Peyer's patch (tissue), 4 donors: Measurements from ENCODE around the gene GLB1L. TPM values are rescaled to one million over a fixed set of nuclear protein-coding genes. Genes with fewer than 3 reads are reported as not detected.
"Not testable (repeated sequence)": the region's sequence is repeated elsewhere in the genome, so short reads cannot be mapped to it uniquely, and the experiment has no call there.

Source experiments
- DNase-seq, 3 donors: peaks; one replicate each; pipeline ENCODE4 v3.0.0-alpha.2; 2017 to 2019
- H3K27ac ChIP-seq, 4 donors: fragments of 200-600 bp; sonication (generic); one replicate each; pipeline ENCODE4 v1.5.1; 2016 to 2019
- H3K27me3 ChIP-seq, 2 donors: fragments of 200-600 bp; sonication (generic); one replicate each; pipeline ENCODE4 v1.5.1; 2019
- H3K36me3 ChIP-seq, 3 donors: fragments of 200-600 bp; sonication (generic); one replicate each; pipeline ENCODE4 v1.5.1; 2016 to 2019
- H3K4me1 ChIP-seq, 4 donors: fragments of 200-600 bp; sonication (generic); one replicate each; pipeline ENCODE4 v1.5.1; 2016 to 2019
- H3K4me3 ChIP-seq, 4 donors: fragments of 200-600 bp; sonication (generic); 1 replicate in 3 of 4; 2 replicates in 1 of 4; pipeline ENCODE4 v1.5.1; 2016 to 2019; ENCODE audit warnings: mild to moderate bottlenecking in 1 of 4
- H3K9me3 ChIP-seq, 4 donors: fragments of 200-600 bp; sonication (generic); one replicate each; pipeline ENCODE4 v1.5.1; 2016 to 2019; ENCODE audit warnings: mild to moderate bottlenecking in 1 of 4
- POLR2A ChIP-seq, 2 donors: fragments of 450-650 bp; IDR thresholded peaks; one replicate each; pipeline ENCODE4 v1.5.1; 2017; ENCODE audit warnings: antibody characterized with exemption in 2 of 2, mild to moderate bottlenecking in 2 of 2, moderate library complexity in 2 of 2
- total RNA-seq, 4 donors: library from RNA; depleted of rRNA; stranded (reverse); fragments of >200 nt; gene quantifications; one replicate each; pipeline ENCODE4 v1.1.0, GENCODE V29; 2016
- TF ChIP-seq, protein P1 (sequence below), 6 experiments: fragments of 450-650 bp in 4 of 6; fragments of 200-600 bp in 2 of 6; sonication (generic) in 1 of 6; IDR thresholded peaks; one replicate each; pipeline ENCODE4 v1.5.1; 2017 to 2019; ENCODE audit warnings: antibody characterized with exemption in 6 of 6, mild to moderate bottlenecking in 3 of 6, moderate library complexity in 1 of 6

GLB1L gene
- total RNA-seq, 4 donors from 2014 or later = 2.7 to 9.5 (median 7.0) TPM; not detected in 1

- H3K4me1 ChIP-seq = peaks cover 0 to 24% (median 7%) of the 10 kb centered on the region in 4 donors
- TF ChIP-seq, protein P1, sequence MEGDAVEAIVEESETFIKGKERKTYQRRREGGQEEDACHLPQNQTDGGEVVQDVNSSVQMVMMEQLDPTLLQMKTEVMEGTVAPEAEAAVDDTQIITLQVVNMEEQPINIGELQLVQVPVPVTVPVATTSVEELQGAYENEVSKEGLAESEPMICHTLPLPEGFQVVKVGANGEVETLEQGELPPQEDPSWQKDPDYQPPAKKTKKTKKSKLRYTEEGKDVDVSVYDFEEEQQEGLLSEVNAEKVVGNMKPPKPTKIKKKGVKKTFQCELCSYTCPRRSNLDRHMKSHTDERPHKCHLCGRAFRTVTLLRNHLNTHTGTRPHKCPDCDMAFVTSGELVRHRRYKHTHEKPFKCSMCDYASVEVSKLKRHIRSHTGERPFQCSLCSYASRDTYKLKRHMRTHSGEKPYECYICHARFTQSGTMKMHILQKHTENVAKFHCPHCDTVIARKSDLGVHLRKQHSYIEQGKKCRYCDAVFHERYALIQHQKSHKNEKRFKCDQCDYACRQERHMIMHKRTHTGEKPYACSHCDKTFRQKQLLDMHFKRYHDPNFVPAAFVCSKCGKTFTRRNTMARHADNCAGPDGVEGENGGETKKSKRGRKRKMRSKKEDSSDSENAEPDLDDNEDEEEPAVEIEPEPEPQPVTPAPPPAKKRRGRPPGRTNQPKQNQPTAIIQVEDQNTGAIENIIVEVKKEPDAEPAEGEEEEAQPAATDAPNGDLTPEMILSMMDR (IDR thresholded peaks at IDR 0.05) = no peak
- no peak for TF ChIP-seq POLR2A (IDR thresholded peaks at IDR 0.05)
- DNase-seq = peak in 1 of 3 donors; percentile 26
These were observed 40.6 kb downstream of the GLB1L start for GRCh38 chr2:219204425-219205164.

GRCh38 chr2:219201331-219201730, 43.9 kb downstream of the GLB1L start:
- not testable (repeated sequence) for H3K27ac ChIP-seq, H3K4me1 ChIP-seq, H3K9me3 ChIP-seq, H3K36me3 ChIP-seq, H3K27me3 ChIP-seq, H3K4me3 ChIP-seq
- peak in 1 of 3 donors; percentile 24 for DNase-seq

More at GRCh38 chr2:219204425-219205164, 40.6 kb downstream of the GLB1L start:
- H3K36me3 ChIP-seq = peaks cover 0 to 18% (median 0%) of the 10 kb centered on the region in 3 donors
- no peak overlapping the region for H3K27ac ChIP-seq
- no peak overlapping the region for H3K4me3 ChIP-seq
- H3K9me3 ChIP-seq = no peaks in the 10 kb centered on the region
- no peaks in the 10 kb centered on the region for H3K27me3 ChIP-seq

GRCh38 chr2:219200502-219201326, 44.5 kb downstream of the GLB1L start:
- H3K27ac ChIP-seq, H3K27me3 ChIP-seq, H3K4me3 ChIP-seq, H3K36me3 ChIP-seq, H3K9me3 ChIP-seq, H3K4me1 ChIP-seq: not testable (repeated sequence)
- peak in 1 of 2 donors; percentile 42 for TF ChIP-seq POLR2A (IDR thresholded peaks at IDR 0.05)
- peak in 1 of 3 donors; percentile 46 for DNase-seq

GRCh38 chr2:219199470-219200211, 45.6 kb downstream of the GLB1L start:
- DNase-seq = peak in 1 of 3 donors; percentile 49
- Histone ChIP-seq H3K36me3 (no peaks in the 10 kb centered on the region), H3K4me3 (no peak overlapping the region), H3K9me3 (no peaks in the 10 kb centered on the region), H3K27me3 (no peaks in the 10 kb centered on the region), H3K4me1 (no peaks in the 10 kb centered on the region), H3K27ac (no peak overlapping the region)
- TF ChIP-seq, protein P1 (IDR thresholded peaks at IDR 0.05) = no peak
- no peak for TF ChIP-seq POLR2A (IDR thresholded peaks at IDR 0.05)

DNA sequence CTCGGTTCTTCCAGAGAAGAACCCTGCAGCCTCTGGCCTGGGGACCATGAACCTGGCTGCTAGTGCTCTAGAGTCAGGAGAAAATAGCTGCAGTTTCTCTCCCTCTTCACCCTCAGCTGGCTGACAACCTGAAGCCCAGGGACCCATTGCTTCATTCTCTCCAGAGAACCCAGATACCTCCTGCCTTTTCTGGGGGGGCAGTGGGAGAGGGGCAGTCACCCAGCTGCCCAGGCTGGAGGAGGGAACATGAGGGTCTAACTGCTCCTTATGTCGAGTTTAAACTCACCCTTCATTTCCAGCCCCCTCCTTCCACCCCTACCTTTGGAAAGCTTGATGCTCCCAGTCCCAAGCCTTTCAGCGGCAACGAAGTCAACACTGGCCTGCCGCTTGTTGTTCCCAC, 46.3 kb downstream of the GLB1L start:
- H3K36me3 ChIP-seq = no peaks in the 10 kb centered on the region
- H3K9me3 ChIP-seq = no peaks in the 10 kb centered on the region
- H3K4me3 ChIP-seq = no peak overlapping the region
- no peaks in the 10 kb centered on the region for H3K27me3 ChIP-seq
- DNase-seq = peak in 1 of 3 donors; percentile 26
- TF ChIP-seq POLR2A (IDR thresholded peaks at IDR 0.05) = no peak
- TF ChIP-seq, protein P1 (IDR thresholded peaks at IDR 0.05) = no peak
- H3K4me1 ChIP-seq = no peaks in the 10 kb centered on the region
- no peak overlapping the region for H3K27ac ChIP-seq

- H3K27ac ChIP-seq = no peak overlapping the region
- H3K27me3 ChIP-seq = no peaks in the 10 kb centered on the region
- no peak overlapping the region for H3K4me3 ChIP-seq
- no peaks in the 10 kb centered on the region for H3K9me3 ChIP-seq
- no peaks in the 10 kb centered on the region for H3K4me1 ChIP-seq
- no peaks in the 10 kb centered on the region for H3K36me3 ChIP-seq
- no peak for DNase-seq
- TF ChIP-seq, protein P1 (IDR thresholded peaks at IDR 0.05) = no peak
- TF ChIP-seq POLR2A (IDR thresholded peaks at IDR 0.05) = no peak
These were observed 47.9 kb downstream of the GLB1L start for GRCh38 chr2:219197388-219197787.
